Measurements from ENCODE around the gene TEN1. TPM values are rescaled to one million over a fixed set of nuclear protein-coding genes. Genes with fewer than 3 reads are reported as not detected.
"Not testable (repeated sequence)": the region's sequence is repeated elsewhere in the genome, so short reads cannot be mapped to it uniquely, and the experiment has no call there.

The TEN1 gene
- total RNA-seq, 4 donors from 2014 or later, result 4.6 to 11.3 (median 10.7) TPM

- WGBS, result 97% methylated on average over 6 of the region's 6 CpGs
Observed at GRCh38 chr17:75965468-75965867, 13.6 kb upstream of the TEN1 start.

GRCh38 chr17:75969044-75969443, 10.0 kb upstream of the TEN1 start:
- H3K4me3 ChIP-seq; H3K4me1 ChIP-seq; H3K27me3 ChIP-seq; H3K27ac ChIP-seq (replicated peaks in 1 of 4); intact Hi-C loops (cut with DNase I); DNase-seq (ENCODE audit: extremely low spot score); H3K9me3 ChIP-seq: not testable (repeated sequence)
- 93% methylated on average over 10 of the region's 10 CpGs for WGBS
- peaks cover 0 to 49% (median 13%) of the 10 kb centered on the region in 4 donors for H3K36me3 ChIP-seq

More at GRCh38 chr17:75965468-75965867, 13.6 kb upstream of the TEN1 start:
- H3K27me3 ChIP-seq, result no peaks in the 10 kb centered on the region
- peaks cover 0 to 23% (median under 1%) of the 10 kb centered on the region in 4 donors for H3K36me3 ChIP-seq
- no peak overlapping the region for H3K27ac ChIP-seq (replicated peaks in 1 of 4)
- no peak for TF ChIP-seq POLR2A (IDR thresholded peaks at IDR 0.05; ENCODE audit: low read depth)
- no peak for TF ChIP-seq POLR2AphosphoS5 (IDR thresholded peaks at IDR 0.05)
- TF ChIP-seq EP300 (IDR thresholded peaks at IDR 0.05), result no peak
- TF ChIP-seq CTCF (IDR thresholded peaks at IDR 0.05), result no peak
- no peak overlapping the region for H3K4me3 ChIP-seq
- H3K4me1 ChIP-seq, result peaks cover 0 to 13% (median 3%) of the 10 kb centered on the region in 4 donors
- intact Hi-C loops (cut with DNase I), result no loop called here
- DNase-seq (ENCODE audit: extremely low spot score), result no peak
- no peaks in the 10 kb centered on the region for H3K9me3 ChIP-seq

GRCh38 chr17:75970011-75970523, 9.0 kb upstream of the TEN1 start:
- Histone ChIP-seq H3K27ac (replicated peaks in 1 of 4) (no peak overlapping the region), H3K36me3 (peaks cover 0 to 52% (median 13%) of the 10 kb centered on the region in 4 donors), H3K4me1 (peaks cover 0 to 10% (median 2%) of the 10 kb centered on the region in 4 donors), H3K4me3 (no peak overlapping the region), H3K9me3 (no peaks in the 10 kb centered on the region), H3K27me3 (no peaks in the 10 kb centered on the region)
- no peak for TF ChIP-seq CTCF (IDR thresholded peaks at IDR 0.05)
- no peak for TF ChIP-seq EP300 (IDR thresholded peaks at IDR 0.05)
- intact Hi-C loops (cut with DNase I), result no loop called here
- 57% methylated on average over 4 of the region's 4 CpGs for WGBS
- no peak for DNase-seq (ENCODE audit: extremely low spot score)

- no peaks in the 10 kb centered on the region for H3K27me3 ChIP-seq
- WGBS, result 85% methylated on average over 7 of the region's 7 CpGs
- no peak overlapping the region for H3K4me3 ChIP-seq
- H3K9me3 ChIP-seq, result no peaks in the 10 kb centered on the region
- no peak for DNase-seq (ENCODE audit: extremely low spot score)
- H3K36me3 ChIP-seq, result peaks cover 0 to 55% (median 13%) of the 10 kb centered on the region in 4 donors
- intact Hi-C loops (cut with DNase I), result no loop called here
- H3K27ac ChIP-seq (replicated peaks in 1 of 4), result no peak overlapping the region
- H3K4me1 ChIP-seq, result peaks cover 4 to 12% (median 8%) of the 10 kb centered on the region in 4 donors
- TF ChIP-seq EP300 (IDR thresholded peaks at IDR 0.05), result no peak
- no peak for TF ChIP-seq CTCF (IDR thresholded peaks at IDR 0.05)
- TF ChIP-seq POLR2A (IDR thresholded peaks at IDR 0.05; ENCODE audit: low read depth), result no peak
- TF ChIP-seq POLR2AphosphoS5 (IDR thresholded peaks at IDR 0.05), result no peak
Observed at GRCh38 chr17:75970626-75971025, 8.4 kb upstream of the TEN1 start.

GRCh38 chr17:75975187-75975586, 3.9 kb upstream of the TEN1 start:
- DNase-seq (ENCODE audit: extremely low spot score); H3K27ac ChIP-seq (replicated peaks in 1 of 4); H3K27me3 ChIP-seq; H3K9me3 ChIP-seq; H3K4me3 ChIP-seq: not testable (repeated sequence)
- WGBS, result 95% methylated on average over 6 of the region's 6 CpGs
- Histone ChIP-seq H3K36me3 (peaks cover 0 to 43% (median 13%) of the 10 kb centered on the region in 4 donors), H3K4me1 (peaks cover 32 to 40% (median 38%) of the 10 kb centered on the region in 4 donors)
- intact Hi-C loops (cut with DNase I), result loop anchor here (5.0 kb wide), 1 partner anchor 68 kb away; no protein-coding TSS in a partner anchor

- H3K36me3 ChIP-seq, result peaks cover 0 to 37% (median 13%) of the 10 kb centered on the region in 4 donors
- no peak for TF ChIP-seq POLR2AphosphoS5 (IDR thresholded peaks at IDR 0.05)
- TF ChIP-seq EP300 (IDR thresholded peaks at IDR 0.05), result no peak
- TF ChIP-seq POLR2A (IDR thresholded peaks at IDR 0.05; ENCODE audit: low read depth), result no peak
- TF ChIP-seq CTCF (IDR thresholded peaks at IDR 0.05), result no peak
- H3K4me3 ChIP-seq, result no peak overlapping the region
- H3K9me3 ChIP-seq, result no peaks in the 10 kb centered on the region
- H3K4me1 ChIP-seq, result peaks cover 38 to 46% (median 43%) of the 10 kb centered on the region in 4 donors
- no peak for DNase-seq (ENCODE audit: extremely low spot score)
- WGBS, result 84% methylated on average over 5 of the region's 5 CpGs
- intact Hi-C loops (cut with DNase I), result loop anchor here (5.0 kb wide), 1 partner anchor 68 kb away; no protein-coding TSS in a partner anchor
- H3K27me3 ChIP-seq, result no peaks in the 10 kb centered on the region
- H3K27ac ChIP-seq (replicated peaks in 1 of 4), result peak overlapping the region in 1 of 4 donors; percentile 5
Observed at GRCh38 chr17:75975757-75976174, 3.3 kb upstream of the TEN1 start.

Measured in esophagus muscularis mucosa (tissue), 4 donors.